Dedifferentiated amniotic fluid mesenchymal stem cell (primary cell): Measurements from ENCODE around the gene SPDYE1.
A peak's percentile ranks its signal among the peaks of the same experiment; 100 is the strongest.
"Not testable (repeated sequence)": the region's sequence is repeated elsewhere in the genome, so short reads cannot be mapped to it uniquely, and the experiment has no call there.

Experiments
- DNase-seq: peaks from one replicate; pipeline ENCODE4 v3.0.0-alpha.2; 2016; ENCODE audit errors: extremely low spot score

Gene SPDYE1

GRCh38 chr7:43992896-43993295, 4.8 kb upstream of the SPDYE1 start:
- DNase-seq = not testable (repeated sequence)

GRCh38 chr7:43994681-43995080, 3.0 kb upstream of the SPDYE1 start:
- not testable (repeated sequence) for DNase-seq

DNA sequence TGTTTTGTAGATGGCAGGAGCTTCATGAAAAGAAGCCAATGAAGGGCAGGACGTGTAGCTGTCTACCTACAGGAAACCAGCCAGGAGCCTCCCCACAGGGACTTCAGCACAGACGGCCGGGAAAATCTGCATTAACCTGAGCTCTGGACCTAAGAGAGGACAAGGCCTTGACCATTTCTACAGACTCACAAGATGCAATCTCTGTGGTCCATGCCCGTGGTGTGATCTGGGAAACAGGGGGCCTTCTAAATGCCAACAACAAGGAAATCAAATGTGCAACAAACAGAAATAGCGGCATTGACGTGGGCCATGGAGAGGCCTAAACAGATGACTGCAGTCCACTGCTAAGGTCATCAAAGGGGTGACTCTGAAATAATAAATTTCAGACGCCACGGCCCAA, 14.4 kb downstream of the SPDYE1 start:
- DNase-seq = not testable (repeated sequence)

DNA sequence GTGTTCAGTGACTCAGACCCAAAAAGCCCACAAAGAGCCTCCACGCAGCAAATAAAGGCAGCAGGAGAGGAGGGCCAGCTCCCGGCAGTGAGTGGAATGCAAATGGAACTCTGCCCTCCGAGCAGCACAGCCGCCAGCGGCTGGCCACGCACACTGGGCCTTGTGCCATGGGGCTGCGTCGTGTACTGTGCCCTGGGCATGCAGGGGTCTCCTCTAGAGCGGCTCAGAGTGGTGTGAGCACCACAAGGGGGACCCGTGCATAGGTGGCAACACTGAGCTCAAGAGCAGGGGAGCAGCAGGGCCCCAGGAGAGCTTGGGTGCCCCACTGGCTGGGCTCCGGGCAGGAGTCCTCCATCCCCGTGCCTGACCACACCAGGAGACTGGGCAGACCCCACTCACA, 17.4 kb downstream of the SPDYE1 start:
- DNase-seq = not testable (repeated sequence)

GRCh38 chr7:44018857-44019807, 21.4 kb downstream of the SPDYE1 start:
- peak; percentile 95 for DNase-seq

DNA sequence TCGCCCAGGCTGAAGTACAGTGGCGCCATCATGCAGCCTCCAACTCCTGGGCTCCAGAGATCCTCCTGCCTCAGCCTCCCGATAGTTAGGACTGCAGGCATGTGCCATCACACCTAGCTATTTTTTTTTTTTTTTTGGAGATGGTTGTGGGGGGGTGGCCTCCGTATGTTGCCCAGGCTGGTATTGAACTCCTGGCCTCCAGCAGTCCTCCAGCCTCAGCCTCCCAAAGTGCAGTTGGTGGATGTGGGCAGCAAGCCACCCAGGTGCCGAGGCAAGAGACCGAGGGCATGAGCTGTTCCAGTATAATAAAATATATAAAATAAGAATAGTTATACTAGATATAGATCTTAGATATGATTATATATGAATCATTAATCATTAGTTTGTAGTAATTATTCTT, 22.1 kb downstream of the SPDYE1 start:
- DNase-seq = not testable (repeated sequence)

DNA sequence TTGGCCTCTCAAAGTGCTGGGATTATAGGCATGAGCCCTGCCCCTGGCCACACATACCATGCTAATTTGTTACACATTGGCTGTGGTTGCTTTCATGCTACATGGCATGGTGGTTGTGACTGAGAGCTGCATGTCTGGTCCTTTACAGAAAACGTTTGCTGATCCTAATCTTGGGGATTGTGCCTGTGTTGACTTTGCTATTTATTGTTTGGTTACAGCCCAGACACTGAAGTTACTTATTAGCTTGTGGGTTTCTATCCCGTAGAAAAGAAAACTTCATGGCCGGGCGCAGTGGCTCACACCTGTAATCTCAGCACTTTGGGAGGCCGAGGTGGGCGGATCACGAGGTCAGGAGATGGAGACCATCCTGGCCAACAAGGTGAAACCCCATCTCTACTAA, 24.4 kb downstream of the SPDYE1 start:
- not testable (repeated sequence) for DNase-seq

GRCh38 chr7:44022796-44023467, 25.2 kb downstream of the SPDYE1 start:
- DNase-seq = not testable (repeated sequence)

DNA sequence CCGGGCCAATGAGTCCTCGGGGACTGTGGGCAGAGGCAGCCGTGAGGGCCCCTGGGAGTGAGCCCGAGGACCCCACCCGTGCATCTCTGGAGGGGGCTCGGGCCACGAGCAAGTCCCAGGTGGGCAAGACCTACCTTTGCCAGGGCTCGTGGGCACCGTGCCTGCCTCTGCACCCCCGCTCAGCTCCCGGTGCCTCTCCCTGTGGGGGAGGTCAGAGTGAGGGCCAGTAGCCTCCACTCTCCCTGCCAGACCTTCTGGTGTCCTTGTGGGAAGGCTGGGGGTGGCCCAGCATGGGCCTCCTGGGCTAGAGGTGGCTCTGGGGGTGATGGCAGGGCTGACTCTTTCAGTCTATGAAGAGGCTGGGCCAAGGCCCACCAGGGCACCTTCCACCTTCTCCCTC, 31.7 kb downstream of the SPDYE1 start:
- not testable (repeated sequence) for DNase-seq

DNA sequence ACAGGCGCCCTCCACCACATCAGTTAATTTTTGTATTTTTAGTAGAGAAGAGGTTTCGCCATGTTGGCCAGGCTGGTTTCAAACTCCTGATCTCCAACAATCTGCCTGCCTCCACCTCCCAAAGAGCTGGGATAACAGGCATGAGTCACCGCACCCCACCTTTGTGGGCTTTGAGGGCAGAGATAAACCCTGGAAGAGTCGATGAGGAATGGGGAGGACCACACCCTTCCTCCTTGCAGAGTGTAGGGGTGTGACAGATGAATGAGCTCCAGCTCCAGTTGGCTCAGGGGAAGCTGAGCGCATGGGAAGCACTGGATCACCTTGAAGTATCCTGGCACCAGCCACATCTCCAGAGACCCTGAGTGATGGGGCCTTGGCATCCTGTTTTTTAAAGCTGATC, 32.3 kb downstream of the SPDYE1 start:
- not testable (repeated sequence) for DNase-seq

DNA sequence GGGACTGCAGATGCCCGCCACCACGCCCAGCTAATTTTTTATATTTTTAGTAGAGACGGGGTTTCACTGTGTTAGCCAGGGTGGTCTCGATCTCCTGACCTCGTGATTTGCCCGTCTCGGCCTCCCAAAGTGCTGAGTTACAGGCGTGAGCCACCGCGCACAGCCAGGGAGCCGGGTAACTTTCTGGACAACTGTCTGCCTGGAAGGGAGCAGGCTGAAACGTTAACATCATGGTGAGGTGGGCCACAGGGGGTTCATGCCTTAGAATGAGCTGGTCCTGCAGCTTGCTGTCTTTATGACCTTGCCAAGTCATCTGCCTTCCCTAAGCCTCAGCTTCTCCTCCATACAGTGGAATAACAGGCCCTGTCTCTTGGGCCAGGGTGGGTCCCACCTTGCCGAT, 33.6 kb downstream of the SPDYE1 start:
- not testable (repeated sequence) for DNase-seq

- not testable (repeated sequence) for DNase-seq
Observed at GRCh38 chr7:44032031-44032430, 34.3 kb downstream of the SPDYE1 start.

GRCh38 chr7:44033971-44034844, 36.5 kb downstream of the SPDYE1 start:
- DNase-seq = not testable (repeated sequence)

- not testable (repeated sequence) for DNase-seq
Observed at GRCh38 chr7:44036364-44036763, 38.7 kb downstream of the SPDYE1 start.

- not testable (repeated sequence) for DNase-seq
Observed at GRCh38 chr7:44037951-44038350, 40.3 kb downstream of the SPDYE1 start.

- DNase-seq = not testable (repeated sequence)
Observed at GRCh38 chr7:44038553-44038952, 40.9 kb downstream of the SPDYE1 start.

- not testable (repeated sequence) for DNase-seq
Observed at GRCh38 chr7:44038961-44039558, 41.4 kb downstream of the SPDYE1 start.

- not testable (repeated sequence) for DNase-seq
Observed at GRCh38 chr7:44039800-44040492, 42.2 kb downstream of the SPDYE1 start.

DNA sequence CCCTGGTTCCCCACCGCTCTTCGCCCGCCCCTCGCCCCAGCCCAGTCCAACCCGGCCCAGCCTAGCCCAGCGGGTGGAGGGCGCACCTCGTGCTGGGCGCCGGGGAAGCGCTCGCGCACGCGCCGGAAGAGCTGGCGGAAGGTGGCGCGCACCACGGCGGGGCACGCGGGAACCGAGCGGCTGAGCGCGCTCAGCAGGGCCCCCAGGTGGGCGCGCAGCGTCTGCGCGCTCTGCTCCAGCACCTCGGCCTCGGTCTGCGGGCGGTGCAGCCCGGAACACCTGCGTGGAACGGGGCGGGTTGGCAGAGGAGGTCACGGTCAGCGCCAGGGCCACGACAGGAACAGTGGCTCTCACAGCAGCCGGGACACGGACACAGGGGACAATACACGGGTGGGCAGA, 42.8 kb downstream of the SPDYE1 start:
- not testable (repeated sequence) for DNase-seq

DNA sequence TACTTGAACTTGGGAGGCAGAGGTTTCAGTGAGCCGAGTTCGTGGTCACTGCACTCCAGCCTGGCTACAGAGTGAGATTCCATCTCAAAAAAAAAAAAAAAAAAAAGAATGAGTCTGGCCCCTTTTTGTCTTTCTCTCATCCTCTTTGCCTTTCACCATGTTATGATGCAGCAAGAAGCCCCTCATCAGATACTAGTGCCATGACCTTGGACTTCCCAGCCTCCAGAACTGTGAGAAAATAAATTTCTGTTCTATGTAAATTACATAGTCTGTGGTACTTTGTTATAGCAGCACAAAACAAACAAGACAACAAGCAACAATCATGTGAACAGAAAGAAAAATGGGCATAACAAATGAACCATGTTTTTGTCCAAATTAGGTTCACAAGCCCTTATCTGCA, 44.5 kb downstream of the SPDYE1 start:
- DNase-seq = no peak

DNA sequence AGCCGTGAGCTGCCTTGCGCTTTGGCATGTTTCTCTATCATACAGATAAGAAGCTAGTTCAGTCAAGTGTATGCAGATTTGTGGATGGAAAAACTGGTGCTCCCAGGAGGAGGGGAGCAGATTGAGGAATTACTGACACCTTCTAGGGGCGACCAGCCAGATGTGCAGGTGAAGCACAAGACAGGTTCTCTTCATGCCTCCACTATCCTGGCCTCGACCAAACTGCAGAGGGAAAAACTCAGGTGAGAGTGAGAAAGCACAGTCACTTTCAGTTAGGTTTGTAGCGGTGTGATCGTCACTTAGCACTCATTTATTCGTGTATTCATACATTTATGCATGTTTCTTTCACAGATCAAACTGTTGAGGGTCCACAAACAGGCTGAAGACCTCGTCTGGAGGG, 46.2 kb downstream of the SPDYE1 start:
- no peak for DNase-seq
